ENCODE results near the gene TSPAN12. TPM values are rescaled to one million over a fixed set of nuclear protein-coding genes. Genes with fewer than 3 reads are reported as not detected.
A peak's percentile ranks its signal among the peaks of the same experiment; 100 is the strongest.
"Not testable (repeated sequence)": the region's sequence is repeated elsewhere in the genome, so short reads cannot be mapped to it uniquely, and the experiment has no call there.

Gene TSPAN12
- total RNA-seq, 1 experiment from 2014 or later: 6.4 TPM

GRCh38 chr7:120805636-120806388 lies 52.1 kb downstream of the TSPAN12 start:
- DNase-seq (ENCODE audit: low read depth): peak; percentile 72

GRCh38 chr7:120802751-120803150 lies 55.2 kb downstream of the TSPAN12 start:
- DNase-seq (ENCODE audit: low read depth): no peak

GRCh38 chr7:120799813-120800475 lies 58.0 kb downstream of the TSPAN12 start:
- no peak for DNase-seq (ENCODE audit: low read depth)

- no peak for DNase-seq (ENCODE audit: low read depth)
Observed at GRCh38 chr7:120799147-120799546, 58.8 kb downstream of the TSPAN12 start.

- DNase-seq (ENCODE audit: low read depth): no peak
Observed at GRCh38 chr7:120797026-120797645, 60.8 kb downstream of the TSPAN12 start.

GRCh38 chr7:120794106-120794729 lies 63.7 kb downstream of the TSPAN12 start:
- peak; percentile 34 for DNase-seq (ENCODE audit: low read depth)

GRCh38 chr7:120793213-120793936 lies 64.6 kb downstream of the TSPAN12 start:
- DNase-seq (ENCODE audit: low read depth): no peak

GRCh38 chr7:120792861-120793130 lies 65.1 kb downstream of the TSPAN12 start:
- DNase-seq (ENCODE audit: low read depth): peak; percentile 22

GRCh38 chr7:120792091-120792860 lies 65.7 kb downstream of the TSPAN12 start:
- peak; percentile 67 for DNase-seq (ENCODE audit: low read depth)

GRCh38 chr7:120785095-120785494 lies 72.8 kb downstream of the TSPAN12 start:
- no peak for DNase-seq (ENCODE audit: low read depth)

- no peak for DNase-seq (ENCODE audit: low read depth)
Observed at GRCh38 chr7:120783721-120784120, 74.2 kb downstream of the TSPAN12 start.

- DNase-seq (ENCODE audit: low read depth): no peak
Observed at GRCh38 chr7:120783273-120783672, 74.7 kb downstream of the TSPAN12 start.

- DNase-seq (ENCODE audit: low read depth): not testable (repeated sequence)
Observed at GRCh38 chr7:120781924-120782323, 76.0 kb downstream of the TSPAN12 start.

GRCh38 chr7:120780938-120781337 lies 77.0 kb downstream of the TSPAN12 start:
- DNase-seq (ENCODE audit: low read depth): no peak

- DNase-seq (ENCODE audit: low read depth): not testable (repeated sequence)
Observed at GRCh38 chr7:120780451-120780850, 77.5 kb downstream of the TSPAN12 start.

GRCh38 chr7:120779078-120779477 lies 78.9 kb downstream of the TSPAN12 start:
- not testable (repeated sequence) for DNase-seq (ENCODE audit: low read depth)

GRCh38 chr7:120775755-120776154 lies 82.2 kb downstream of the TSPAN12 start:
- no peak for DNase-seq (ENCODE audit: low read depth)

GRCh38 chr7:120774481-120774880 lies 83.5 kb downstream of the TSPAN12 start:
- DNase-seq (ENCODE audit: low read depth): no peak

GRCh38 chr7:120770206-120770605 lies 87.7 kb downstream of the TSPAN12 start:
- DNase-seq (ENCODE audit: low read depth): no peak

GRCh38 chr7:120760851-120761250 lies 97.1 kb downstream of the TSPAN12 start:
- DNase-seq (ENCODE audit: low read depth): no peak

- no peak for DNase-seq (ENCODE audit: low read depth)
Observed at GRCh38 chr7:120760050-120760449, 97.9 kb downstream of the TSPAN12 start.

Data from LHCN-M2 (cell line).